H1 (cell line): ENCODE measurements around the gene MILR1. TPM values are rescaled to one million over a fixed set of nuclear protein-coding genes. Genes with fewer than 3 reads are reported as not detected.

Experiments used
- CBX8 ChIP-seq: fragments of 300-800, 300-1000 bp; sonication (generic); IDR thresholded peaks from 2 replicates; pipeline ENCODE4 v1.7.1; 2016; ENCODE audit warnings: low read depth, low read length, borderline replicate concordance
- EGR1 ChIP-seq: IDR thresholded peaks from 2 replicates; pipeline ENCODE4 v1.6.1; 2011; ENCODE audit warnings: low read depth, low read length, borderline replicate concordance
- HDAC2 ChIP-seq, 2 experiments: fragments of 300-600 bp in 1 of 2; sonication (generic) in 1 of 2; IDR thresholded peaks; 2 replicates each; pipeline ENCODE4 v1.6.1; 2011 to 2012; ENCODE audit warnings: low read depth in 2 of 2, low read length in 2 of 2, mild to moderate bottlenecking in 2 of 2, moderate library complexity in 2 of 2, borderline replicate concordance in 1 of 2, inconsistent platforms in 1 of 2
- PHF8 ChIP-seq: fragments of 200-600 bp; sonication (generic); conservative IDR thresholded peaks from 2 replicates; pipeline ENCODE4 v1.7.1; 2012; ENCODE audit warnings: low read depth, mild to moderate bottlenecking, inconsistent platforms, low read length, moderate library complexity
- POLR2A ChIP-seq, 2 experiments: IDR thresholded peaks; 1 replicate in 1 of 2; 2 replicates in 1 of 2; pipeline ENCODE4 v1.6.1; 2011; ENCODE audit warnings: low read depth in 2 of 2, low read length in 2 of 2, mild to moderate bottlenecking in 2 of 2; ENCODE audit errors: control extremely low read depth in 1 of 2
- RBBP5 ChIP-seq: IDR thresholded peaks from 2 replicates; pipeline ENCODE4 v1.7.1; 2012; ENCODE audit warnings: low read depth, mild to moderate bottlenecking, inconsistent platforms, low read length, moderate library complexity, borderline replicate concordance
- TCF12 ChIP-seq: IDR thresholded peaks from 2 replicates; pipeline ENCODE4 v1.6.1; 2011; ENCODE audit warnings: low read depth, mild to moderate bottlenecking, low read length
- TEAD4 ChIP-seq: IDR thresholded peaks from 2 replicates; pipeline ENCODE4 v1.6.1; 2012; ENCODE audit warnings: low read depth, low read length, inconsistent platforms, mixed read lengths
- polyA plus RNA-seq, 7 experiments: library from polyadenylated mRNA; depleted of rRNA in 3 of 7; stranded (reverse) in 5 of 7; unstranded in 2 of 7; fragments of >200 nt in 5 of 7; fragments of 200-250 nt in 2 of 7; gene quantifications; 1 replicate in 5 of 7; 2 replicates in 1 of 7; 4 replicates in 1 of 7; pipeline versions ENCODE4 v1.2.1 to v1.2.3, GENCODE V29; 2011 to 2013; ENCODE audit warnings: missing spikeins in 2 of 7, mixed read lengths in 2 of 7
- total RNA-seq: library from RNA; stranded (reverse); fragmentation: NEBNext Ultra II Directional; extraction: Animal tissue kit (Norgen Biotek cat#: 25700); gene quantifications from 2 replicates; pipeline ENCODE4 v1.2.1, GENCODE V29; 2021
- TF ChIP-seq, protein P1 (sequence below): fragments of 300-600 bp; sonication (generic); IDR thresholded peaks from 2 replicates; pipeline ENCODE4 v1.7.1; 2012; ENCODE audit warnings: low read length, moderate library complexity, mild to moderate bottlenecking, inconsistent platforms; ENCODE audit not compliant: insufficient replicate concordance

MILR1 gene
- total and polyA plus RNA-seq, 2 of the 8 experiments (the other 6 are each of a cell fraction or from before 2014, with no cell fraction given): not detected

DNA sequence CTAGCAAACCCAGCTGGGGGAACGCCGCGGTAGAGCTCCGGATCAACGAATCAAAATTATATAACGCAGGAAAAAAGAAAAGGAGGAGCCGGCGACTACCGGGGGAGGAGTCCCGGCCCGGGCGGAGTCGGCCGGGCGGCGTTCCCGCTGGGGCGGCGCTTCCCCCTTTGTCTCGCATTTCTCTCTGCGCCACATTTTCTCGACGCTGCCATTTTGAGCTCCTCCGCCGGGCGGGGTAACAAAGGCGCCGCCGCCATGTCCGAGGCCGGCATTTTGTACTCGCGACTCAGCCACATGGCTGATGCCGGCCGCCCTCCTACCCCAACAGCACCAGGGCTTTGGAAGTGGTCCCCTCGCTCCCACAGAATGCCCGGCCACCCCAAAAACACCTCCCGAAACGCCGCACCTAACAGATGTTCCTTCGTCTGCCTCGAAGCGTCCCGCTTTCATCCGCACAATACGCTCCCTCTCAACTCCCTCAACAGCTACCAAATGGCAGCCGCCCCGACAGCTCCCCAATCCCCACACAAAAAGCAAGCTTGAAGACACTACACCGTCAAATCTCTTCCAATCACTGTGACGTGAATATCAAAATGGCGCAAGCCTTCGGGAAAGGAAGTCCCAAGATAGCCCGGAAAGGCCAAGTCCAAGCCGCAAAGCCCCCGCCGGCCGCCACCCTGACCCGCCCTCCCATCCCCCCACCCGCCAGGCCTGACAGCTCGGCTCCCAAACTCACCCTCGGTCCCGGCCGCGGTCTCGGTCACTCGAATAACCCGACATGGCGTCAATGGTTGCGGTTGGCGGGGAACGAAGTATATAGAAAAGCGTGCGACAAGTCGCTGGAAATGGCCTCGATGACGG, 56.7 kb downstream of the MILR1 start (continued):
- TF ChIP-seq, protein P1, sequence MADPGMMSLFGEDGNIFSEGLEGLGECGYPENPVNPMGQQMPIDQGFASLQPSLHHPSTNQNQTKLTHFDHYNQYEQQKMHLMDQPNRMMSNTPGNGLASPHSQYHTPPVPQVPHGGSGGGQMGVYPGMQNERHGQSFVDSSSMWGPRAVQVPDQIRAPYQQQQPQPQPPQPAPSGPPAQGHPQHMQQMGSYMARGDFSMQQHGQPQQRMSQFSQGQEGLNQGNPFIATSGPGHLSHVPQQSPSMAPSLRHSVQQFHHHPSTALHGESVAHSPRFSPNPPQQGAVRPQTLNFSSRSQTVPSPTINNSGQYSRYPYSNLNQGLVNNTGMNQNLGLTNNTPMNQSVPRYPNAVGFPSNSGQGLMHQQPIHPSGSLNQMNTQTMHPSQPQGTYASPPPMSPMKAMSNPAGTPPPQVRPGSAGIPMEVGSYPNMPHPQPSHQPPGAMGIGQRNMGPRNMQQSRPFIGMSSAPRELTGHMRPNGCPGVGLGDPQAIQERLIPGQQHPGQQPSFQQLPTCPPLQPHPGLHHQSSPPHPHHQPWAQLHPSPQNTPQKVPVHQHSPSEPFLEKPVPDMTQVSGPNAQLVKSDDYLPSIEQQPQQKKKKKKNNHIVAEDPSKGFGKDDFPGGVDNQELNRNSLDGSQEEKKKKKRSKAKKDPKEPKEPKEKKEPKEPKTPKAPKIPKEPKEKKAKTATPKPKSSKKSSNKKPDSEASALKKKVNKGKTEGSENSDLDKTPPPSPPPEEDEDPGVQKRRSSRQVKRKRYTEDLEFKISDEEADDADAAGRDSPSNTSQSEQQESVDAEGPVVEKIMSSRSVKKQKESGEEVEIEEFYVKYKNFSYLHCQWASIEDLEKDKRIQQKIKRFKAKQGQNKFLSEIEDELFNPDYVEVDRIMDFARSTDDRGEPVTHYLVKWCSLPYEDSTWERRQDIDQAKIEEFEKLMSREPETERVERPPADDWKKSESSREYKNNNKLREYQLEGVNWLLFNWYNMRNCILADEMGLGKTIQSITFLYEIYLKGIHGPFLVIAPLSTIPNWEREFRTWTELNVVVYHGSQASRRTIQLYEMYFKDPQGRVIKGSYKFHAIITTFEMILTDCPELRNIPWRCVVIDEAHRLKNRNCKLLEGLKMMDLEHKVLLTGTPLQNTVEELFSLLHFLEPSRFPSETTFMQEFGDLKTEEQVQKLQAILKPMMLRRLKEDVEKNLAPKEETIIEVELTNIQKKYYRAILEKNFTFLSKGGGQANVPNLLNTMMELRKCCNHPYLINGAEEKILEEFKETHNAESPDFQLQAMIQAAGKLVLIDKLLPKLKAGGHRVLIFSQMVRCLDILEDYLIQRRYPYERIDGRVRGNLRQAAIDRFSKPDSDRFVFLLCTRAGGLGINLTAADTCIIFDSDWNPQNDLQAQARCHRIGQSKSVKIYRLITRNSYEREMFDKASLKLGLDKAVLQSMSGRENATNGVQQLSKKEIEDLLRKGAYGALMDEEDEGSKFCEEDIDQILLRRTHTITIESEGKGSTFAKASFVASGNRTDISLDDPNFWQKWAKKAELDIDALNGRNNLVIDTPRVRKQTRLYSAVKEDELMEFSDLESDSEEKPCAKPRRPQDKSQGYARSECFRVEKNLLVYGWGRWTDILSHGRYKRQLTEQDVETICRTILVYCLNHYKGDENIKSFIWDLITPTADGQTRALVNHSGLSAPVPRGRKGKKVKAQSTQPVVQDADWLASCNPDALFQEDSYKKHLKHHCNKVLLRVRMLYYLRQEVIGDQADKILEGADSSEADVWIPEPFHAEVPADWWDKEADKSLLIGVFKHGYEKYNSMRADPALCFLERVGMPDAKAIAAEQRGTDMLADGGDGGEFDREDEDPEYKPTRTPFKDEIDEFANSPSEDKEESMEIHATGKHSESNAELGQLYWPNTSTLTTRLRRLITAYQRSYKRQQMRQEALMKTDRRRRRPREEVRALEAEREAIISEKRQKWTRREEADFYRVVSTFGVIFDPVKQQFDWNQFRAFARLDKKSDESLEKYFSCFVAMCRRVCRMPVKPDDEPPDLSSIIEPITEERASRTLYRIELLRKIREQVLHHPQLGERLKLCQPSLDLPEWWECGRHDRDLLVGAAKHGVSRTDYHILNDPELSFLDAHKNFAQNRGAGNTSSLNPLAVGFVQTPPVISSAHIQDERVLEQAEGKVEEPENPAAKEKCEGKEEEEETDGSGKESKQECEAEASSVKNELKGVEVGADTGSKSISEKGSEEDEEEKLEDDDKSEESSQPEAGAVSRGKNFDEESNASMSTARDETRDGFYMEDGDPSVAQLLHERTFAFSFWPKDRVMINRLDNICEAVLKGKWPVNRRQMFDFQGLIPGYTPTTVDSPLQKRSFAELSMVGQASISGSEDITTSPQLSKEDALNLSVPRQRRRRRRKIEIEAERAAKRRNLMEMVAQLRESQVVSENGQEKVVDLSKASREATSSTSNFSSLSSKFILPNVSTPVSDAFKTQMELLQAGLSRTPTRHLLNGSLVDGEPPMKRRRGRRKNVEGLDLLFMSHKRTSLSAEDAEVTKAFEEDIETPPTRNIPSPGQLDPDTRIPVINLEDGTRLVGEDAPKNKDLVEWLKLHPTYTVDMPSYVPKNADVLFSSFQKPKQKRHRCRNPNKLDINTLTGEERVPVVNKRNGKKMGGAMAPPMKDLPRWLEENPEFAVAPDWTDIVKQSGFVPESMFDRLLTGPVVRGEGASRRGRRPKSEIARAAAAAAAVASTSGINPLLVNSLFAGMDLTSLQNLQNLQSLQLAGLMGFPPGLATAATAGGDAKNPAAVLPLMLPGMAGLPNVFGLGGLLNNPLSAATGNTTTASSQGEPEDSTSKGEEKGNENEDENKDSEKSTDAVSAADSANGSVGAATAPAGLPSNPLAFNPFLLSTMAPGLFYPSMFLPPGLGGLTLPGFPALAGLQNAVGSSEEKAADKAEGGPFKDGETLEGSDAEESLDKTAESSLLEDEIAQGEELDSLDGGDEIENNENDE: no peak
- TF ChIP-seq CBX8: no peak
- TF ChIP-seq RBBP5: no peak
- peak; percentile 27; the same call in 1 of the 2 replicates for TF ChIP-seq TEAD4
- TF ChIP-seq TCF12: no peak
- no peak; a peak in 1 of 3 replicates for TF ChIP-seq POLR2A (IDR thresholded peaks at IDR 0.05; ENCODE audit: control extremely low read depth in 1 of 2, low read depth in 2 of 2, low read length in 2 of 2)
- TF ChIP-seq PHF8: peak; percentile 86; the same call in 1 of the 2 replicates
- no peak for TF ChIP-seq EGR1
- TF ChIP-seq HDAC2 (IDR thresholded peaks at IDR 0.05; ENCODE audit: borderline replicate concordance in 1 of 2, low read depth in 2 of 2, low read length in 2 of 2): no peak
